Naive B cell (primary cell): ENCODE measurements around the gene POLR1C. TPM values are rescaled to one million over a fixed set of nuclear protein-coding genes. Genes with fewer than 3 reads are reported as not detected.

Experiments used
- ATAC-seq, 2 donors: fragments of 150-1000 bp; cut with Tn5 transposase; 2 replicates each; pipeline ENCODE4 v1.10.0; 2021; ENCODE audit warnings: low read depth in 2 of 2, mild to moderate bottlenecking in 2 of 2, moderate library complexity in 2 of 2
- DNase-seq: peaks from one replicate; pipeline ENCODE4 v3.0.0; 2022
- H3K27ac Mint-ChIP-seq, 6 donors: one replicate each; pipeline ENCODE4 v1.8.0; 2020 to 2022; ENCODE audit warnings: mild to moderate bottlenecking in 6 of 6, mixed read lengths in 6 of 6, moderate library complexity in 5 of 6, inconsistent platforms in 2 of 6
- H3K27me3 Mint-ChIP-seq, 3 donors: one replicate each; pipeline ENCODE4 v1.8.0; 2021 to 2022; ENCODE audit warnings: mixed read lengths in 3 of 3, mild to moderate bottlenecking in 1 of 3
- H3K36me3 Mint-ChIP-seq, 2 donors: one replicate each; pipeline ENCODE4 v1.8.0; 2020 to 2022; ENCODE audit warnings: mixed read lengths in 2 of 2, inconsistent platforms in 1 of 2, mild to moderate bottlenecking in 1 of 2
- H3K4me1 Mint-ChIP-seq, 3 donors: one replicate each; pipeline ENCODE4 v1.8.0; 2020 to 2022; ENCODE audit warnings: mixed read lengths in 3 of 3, inconsistent platforms in 1 of 3, mild to moderate bottlenecking in 1 of 3, moderate library complexity in 1 of 3
- H3K4me3 Mint-ChIP-seq, 8 donors: one replicate each; pipeline ENCODE4 v1.8.0; 2020 to 2022; ENCODE audit warnings: mild to moderate bottlenecking in 8 of 8, mixed read lengths in 8 of 8, moderate library complexity in 8 of 8, inconsistent platforms in 2 of 8
- H3K9me3 Mint-ChIP-seq, 7 donors: one replicate each; pipeline ENCODE4 v1.8.0; 2020 to 2022; ENCODE audit warnings: mixed read lengths in 7 of 7, mild to moderate bottlenecking in 5 of 7, inconsistent platforms in 2 of 7, moderate library complexity in 1 of 7
- polyA plus RNA-seq, 6 donors: library from polyadenylated mRNA; unstranded; fragments of 300-500 nt; fragmentation: Illumina TruSeq; gene quantifications; one replicate each; pipeline ENCODE4 v1.2.3, GENCODE V29; 2021; ENCODE audit warnings: low read depth in 6 of 6

POLR1C gene
- polyA plus RNA-seq, 6 donors from 2014 or later, result 9.3 to 19.8 (median 13.1) TPM

- H3K27me3 Mint-ChIP-seq, result no peaks in the 10 kb centered on the region
- no peaks in the 10 kb centered on the region for H3K9me3 Mint-ChIP-seq
- no peak for ATAC-seq
- DNase-seq, result no peak
- peaks cover 46 to 49% (median 47%) of the 10 kb centered on the region in 3 donors for H3K4me1 Mint-ChIP-seq
- peaks cover 0 to 3% of the 10 kb centered on the region in 2 donors for H3K36me3 Mint-ChIP-seq
- no peak overlapping the region for H3K4me3 Mint-ChIP-seq
- H3K27ac Mint-ChIP-seq, result peak overlapping the region in 4 of 6 donors; percentile 49 to 88 (median 64)
Observed at GRCh38 chr6:43481075-43481474, 35.8 kb upstream of the POLR1C start.

GRCh38 chr6:43481591-43482236 lies 35.2 kb upstream of the POLR1C start:
- H3K4me1 Mint-ChIP-seq, result peaks cover 42 to 49% (median 47%) of the 10 kb centered on the region in 3 donors
- peak overlapping the region in 1 of 6 donors; percentile 72 for H3K27ac Mint-ChIP-seq

GRCh38 chr6:43488667-43489276 lies 28.1 kb upstream of the POLR1C start:
- Mint-ChIP-seq H3K9me3 (no peaks in the 10 kb centered on the region), H3K4me1 (peaks cover 19 to 28% (median 20%) of the 10 kb centered on the region in 3 donors), H3K27ac (peak overlapping the region in 2 of 6 donors; percentile 71 to 82), H3K4me3 (no peak overlapping the region), H3K36me3 (no peaks in the 10 kb centered on the region), H3K27me3 (no peaks in the 10 kb centered on the region)
- ATAC-seq (no peak), DNase-seq (no peak)

More at GRCh38 chr6:43481591-43482236, 35.2 kb upstream of the POLR1C start:
- Mint-ChIP-seq H3K36me3 (peaks cover 0 to 3% of the 10 kb centered on the region in 2 donors), H3K27me3 (no peaks in the 10 kb centered on the region), H3K9me3 (no peaks in the 10 kb centered on the region), H3K4me3 (no peak overlapping the region)
- DNase-seq (no peak), ATAC-seq (no peak)

- Mint-ChIP-seq H3K9me3 (no peaks in the 10 kb centered on the region), H3K27me3 (no peaks in the 10 kb centered on the region), H3K36me3 (no peaks in the 10 kb centered on the region), H3K27ac (peak overlapping the region in 2 of 6 donors; percentile 71 to 82), H3K4me1 (peaks cover 19 to 28% (median 26%) of the 10 kb centered on the region in 3 donors), H3K4me3 (peak overlapping the region in 1 of 8 donors; percentile 78)
- no peak for DNase-seq
- ATAC-seq, result no peak
Observed at GRCh38 chr6:43489277-43490072, 27.4 kb upstream of the POLR1C start.

GRCh38 chr6:43490523-43490939 lies 26.4 kb upstream of the POLR1C start:
- no peaks in the 10 kb centered on the region for H3K27me3 Mint-ChIP-seq
- ATAC-seq, result no peak
- H3K36me3 Mint-ChIP-seq, result no peaks in the 10 kb centered on the region
- no peak overlapping the region for H3K27ac Mint-ChIP-seq
- peaks cover 25 to 35% (median 27%) of the 10 kb centered on the region in 3 donors for H3K4me1 Mint-ChIP-seq
- DNase-seq, result no peak
- no peak overlapping the region for H3K4me3 Mint-ChIP-seq
- H3K9me3 Mint-ChIP-seq, result no peaks in the 10 kb centered on the region

- no peaks in the 10 kb centered on the region for H3K36me3 Mint-ChIP-seq
- H3K4me3 Mint-ChIP-seq, result no peak overlapping the region
- ATAC-seq (no peak), DNase-seq (no peak)
- H3K27me3 Mint-ChIP-seq, result no peaks in the 10 kb centered on the region
- peaks cover 24 to 36% (median 25%) of the 10 kb centered on the region in 3 donors for H3K4me1 Mint-ChIP-seq
- no peak overlapping the region for H3K27ac Mint-ChIP-seq
- H3K9me3 Mint-ChIP-seq, result no peaks in the 10 kb centered on the region
Observed at GRCh38 chr6:43491750-43492661, 24.9 kb upstream of the POLR1C start.

GRCh38 chr6:43492673-43493072 lies 24.2 kb upstream of the POLR1C start:
- peak overlapping the region in 1 of 6 donors; percentile 65 for H3K27ac Mint-ChIP-seq
- H3K27me3 Mint-ChIP-seq, result no peaks in the 10 kb centered on the region
- no peaks in the 10 kb centered on the region for H3K36me3 Mint-ChIP-seq
- H3K4me1 Mint-ChIP-seq, result peaks cover 23 to 36% (median 25%) of the 10 kb centered on the region in 3 donors
- no peak for ATAC-seq
- H3K4me3 Mint-ChIP-seq, result no peak overlapping the region
- no peak for DNase-seq
- no peaks in the 10 kb centered on the region for H3K9me3 Mint-ChIP-seq

- DNase-seq, result no peak
- Mint-ChIP-seq H3K4me1 (peaks cover 23 to 33% (median 25%) of the 10 kb centered on the region in 3 donors), H3K36me3 (no peaks in the 10 kb centered on the region), H3K9me3 (no peaks in the 10 kb centered on the region), H3K27me3 (no peaks in the 10 kb centered on the region), H3K27ac (peak overlapping the region in 3 of 6 donors; percentile 12 to 88 (median 65)), H3K4me3 (no peak overlapping the region)
- no peak for ATAC-seq
Observed at GRCh38 chr6:43493230-43493629, 23.7 kb upstream of the POLR1C start.

- no peaks in the 10 kb centered on the region for H3K9me3 Mint-ChIP-seq
- H3K4me1 Mint-ChIP-seq, result peaks cover 23 to 27% (median 25%) of the 10 kb centered on the region in 3 donors
- no peak overlapping the region for H3K27ac Mint-ChIP-seq
- H3K36me3 Mint-ChIP-seq, result no peaks in the 10 kb centered on the region
- DNase-seq (no peak), ATAC-seq (no peak)
- no peak overlapping the region for H3K4me3 Mint-ChIP-seq
- no peaks in the 10 kb centered on the region for H3K27me3 Mint-ChIP-seq
Observed at GRCh38 chr6:43493833-43494232, 23.1 kb upstream of the POLR1C start.

GRCh38 chr6:43494321-43494720 lies 22.6 kb upstream of the POLR1C start:
- Mint-ChIP-seq H3K27ac (no peak overlapping the region), H3K4me1 (peaks cover 18 to 22% (median 21%) of the 10 kb centered on the region in 3 donors), H3K27me3 (no peaks in the 10 kb centered on the region), H3K36me3 (no peaks in the 10 kb centered on the region), H3K9me3 (no peaks in the 10 kb centered on the region), H3K4me3 (no peak overlapping the region)
- no peak for DNase-seq
- no peak for ATAC-seq

- no peaks in the 10 kb centered on the region for H3K36me3 Mint-ChIP-seq
- H3K9me3 Mint-ChIP-seq, result no peaks in the 10 kb centered on the region
- H3K4me3 Mint-ChIP-seq, result no peak overlapping the region
- no peak for DNase-seq
- peaks cover 18 to 21% (median 20%) of the 10 kb centered on the region in 3 donors for H3K4me1 Mint-ChIP-seq
- H3K27ac Mint-ChIP-seq, result no peak overlapping the region
- H3K27me3 Mint-ChIP-seq, result no peaks in the 10 kb centered on the region
- no peak for ATAC-seq
Observed at GRCh38 chr6:43494766-43495165, 22.1 kb upstream of the POLR1C start.

GRCh38 chr6:43495409-43495941 lies 21.4 kb upstream of the POLR1C start:
- ATAC-seq, result no peak
- H3K36me3 Mint-ChIP-seq, result peaks cover 0 to 1% of the 10 kb centered on the region in 2 donors
- peak overlapping the region in 2 of 6 donors; percentile 81 to 84 for H3K27ac Mint-ChIP-seq
- DNase-seq, result no peak
- no peaks in the 10 kb centered on the region for H3K9me3 Mint-ChIP-seq
- H3K4me1 Mint-ChIP-seq, result peaks cover 14 to 18% (median 15%) of the 10 kb centered on the region in 3 donors
- H3K4me3 Mint-ChIP-seq, result no peak overlapping the region
- H3K27me3 Mint-ChIP-seq, result no peaks in the 10 kb centered on the region
